ENCODE data around the gene TMEM132A. TPM values are rescaled to one million over a fixed set of nuclear protein-coding genes. Genes with fewer than 3 reads are reported as not detected.

TMEM132A gene
- total RNA-seq, 1 experiment from 2014 or later: 154 TPM

DNA sequence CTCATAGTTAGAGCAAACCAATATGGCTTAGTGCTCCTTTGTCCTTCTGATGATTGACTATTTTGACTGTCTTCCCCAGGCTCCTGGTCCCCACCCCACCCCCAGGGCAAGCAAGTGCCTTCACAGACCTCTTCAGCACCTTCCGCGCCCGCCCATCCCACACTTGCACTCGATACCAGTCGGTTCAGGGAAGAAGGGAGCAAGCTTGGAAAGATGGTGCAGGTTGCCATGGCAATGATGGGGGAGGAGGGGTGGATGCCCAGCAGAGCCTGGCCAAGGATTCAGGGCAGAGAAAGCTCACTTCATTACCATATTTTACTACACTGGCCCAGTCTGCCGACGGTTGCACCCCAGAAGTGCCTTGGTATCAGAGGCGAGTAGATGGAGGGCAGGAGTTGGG, 2.2 kb downstream of the TMEM132A start:
- H3K9me3 ChIP-seq (ENCODE audit: control insufficient read depth, insufficient read depth, low read depth, low read length): no peaks in the 10 kb centered on the region
- ChIA-PET CTCF (interaction anchor here (0.5 kb wide), 1 partner anchor 217 kb away, joined by 3 read pairs; no protein-coding TSS in a partner anchor), POLR2A (interaction anchor here (0.6 kb wide), 1 partner anchor 215 kb away, joined by 3 read pairs; no protein-coding TSS in a partner anchor)
- TF ChIP-seq POLR2AphosphoS5 (IDR thresholded peaks at IDR 0.05; ENCODE audit: low read depth, low read length) (no peak), REST (IDR thresholded peaks at IDR 0.05; ENCODE audit: insufficient read depth in 1 of 2, low read depth in 2 of 2, low read length in 1 of 2) (no peak), TCF7L2 (IDR thresholded peaks at IDR 0.05; ENCODE audit: low read depth, low read length) (no peak), SIN3A (IDR thresholded peaks at IDR 0.05; ENCODE audit: borderline replicate concordance, insufficient read depth, low read depth, low read length) (no peak)
- TF ChIP-seq, protein P1, sequence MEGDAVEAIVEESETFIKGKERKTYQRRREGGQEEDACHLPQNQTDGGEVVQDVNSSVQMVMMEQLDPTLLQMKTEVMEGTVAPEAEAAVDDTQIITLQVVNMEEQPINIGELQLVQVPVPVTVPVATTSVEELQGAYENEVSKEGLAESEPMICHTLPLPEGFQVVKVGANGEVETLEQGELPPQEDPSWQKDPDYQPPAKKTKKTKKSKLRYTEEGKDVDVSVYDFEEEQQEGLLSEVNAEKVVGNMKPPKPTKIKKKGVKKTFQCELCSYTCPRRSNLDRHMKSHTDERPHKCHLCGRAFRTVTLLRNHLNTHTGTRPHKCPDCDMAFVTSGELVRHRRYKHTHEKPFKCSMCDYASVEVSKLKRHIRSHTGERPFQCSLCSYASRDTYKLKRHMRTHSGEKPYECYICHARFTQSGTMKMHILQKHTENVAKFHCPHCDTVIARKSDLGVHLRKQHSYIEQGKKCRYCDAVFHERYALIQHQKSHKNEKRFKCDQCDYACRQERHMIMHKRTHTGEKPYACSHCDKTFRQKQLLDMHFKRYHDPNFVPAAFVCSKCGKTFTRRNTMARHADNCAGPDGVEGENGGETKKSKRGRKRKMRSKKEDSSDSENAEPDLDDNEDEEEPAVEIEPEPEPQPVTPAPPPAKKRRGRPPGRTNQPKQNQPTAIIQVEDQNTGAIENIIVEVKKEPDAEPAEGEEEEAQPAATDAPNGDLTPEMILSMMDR (IDR thresholded peaks at IDR 0.05): no peak
- no peak for DNase-seq (ENCODE audit: low read depth, low spot score)
- no peak for ATAC-seq
- H3K4me3 ChIP-seq (ENCODE audit: low read depth in 2 of 2, low read length in 2 of 2): no peak overlapping the region
- H3K27me3 ChIP-seq (ENCODE audit: control insufficient read depth, insufficient read depth, low read length): no peaks in the 10 kb centered on the region
- no peaks in the 10 kb centered on the region; the same call in 1 of the 2 replicates for H3K36me3 ChIP-seq (ENCODE audit: control insufficient read depth, insufficient read depth, low read length)
- in situ Hi-C loops (cut with HindIII; ENCODE audit: low pct_unique_long_range_greater_than_20kb, low sequenced_read_pairs): no loop called here
- H3K27ac ChIP-seq (ENCODE audit: low read length): no peak overlapping the region
- intact Hi-C loops (cut with micrococcal nuclease; ENCODE audit: unreplicated experiment): no loop called here
- no TSS peak for BruUV-seq (replicated peaks)
- H3K4me1 ChIP-seq (ENCODE audit: control insufficient read depth, insufficient read depth, low read length): peaks cover 18% of the 10 kb centered on the region

GRCh38 chr11:60927061-60927592, 2.9 kb downstream of the TMEM132A start:
- H3K27me3 ChIP-seq (ENCODE audit: control insufficient read depth, insufficient read depth, low read length): no peaks in the 10 kb centered on the region
- no peaks in the 10 kb centered on the region; the same call in 1 of the 2 replicates for H3K36me3 ChIP-seq (ENCODE audit: control insufficient read depth, insufficient read depth, low read length)
- no peaks in the 10 kb centered on the region for H3K9me3 ChIP-seq (ENCODE audit: control insufficient read depth, insufficient read depth, low read depth, low read length)
- TF ChIP-seq POLR2AphosphoS5 (IDR thresholded peaks at IDR 0.05; ENCODE audit: low read depth, low read length) (no peak), TCF7L2 (IDR thresholded peaks at IDR 0.05; ENCODE audit: low read depth, low read length) (no peak)
- no peak overlapping the region for H3K27ac ChIP-seq (ENCODE audit: low read length)
- ChIA-PET CTCF (interaction anchor here (0.5 kb wide), 1 partner anchor 216 kb away, joined by 3 read pairs; no protein-coding TSS in a partner anchor), POLR2A (interaction anchor here (0.6 kb wide), 1 partner anchor 214 kb away, joined by 3 read pairs; no protein-coding TSS in a partner anchor)
- DNase-seq (ENCODE audit: low read depth, low spot score): no peak
- no peak overlapping the region for H3K4me3 ChIP-seq (ENCODE audit: low read depth in 2 of 2, low read length in 2 of 2)
- no TSS peak for BruUV-seq (replicated peaks)
- no peak for ATAC-seq
- in situ Hi-C loops (cut with HindIII; ENCODE audit: low pct_unique_long_range_greater_than_20kb, low sequenced_read_pairs) (no loop called here), intact Hi-C loops (cut with micrococcal nuclease; ENCODE audit: unreplicated experiment) (no loop called here)
- peaks cover 18% of the 10 kb centered on the region for H3K4me1 ChIP-seq (ENCODE audit: control insufficient read depth, insufficient read depth, low read length)

- H3K9me3 ChIP-seq (ENCODE audit: control insufficient read depth, insufficient read depth, low read depth, low read length): no peaks in the 10 kb centered on the region
- no peaks in the 10 kb centered on the region; the same call in 1 of the 2 replicates for H3K36me3 ChIP-seq (ENCODE audit: control insufficient read depth, insufficient read depth, low read length)
- CTCF ChIA-PET: no interaction called here
- intact Hi-C loops (cut with micrococcal nuclease; ENCODE audit: unreplicated experiment): no loop called here
- in situ Hi-C loops (cut with HindIII; ENCODE audit: low pct_unique_long_range_greater_than_20kb, low sequenced_read_pairs): no loop called here
- TF ChIP-seq, protein P1 (IDR thresholded peaks at IDR 0.05): no peak
- TF ChIP-seq POLR2AphosphoS5 (IDR thresholded peaks at IDR 0.05; ENCODE audit: low read depth, low read length) (no peak), SIN3A (IDR thresholded peaks at IDR 0.05; ENCODE audit: borderline replicate concordance, insufficient read depth, low read depth, low read length) (no peak), REST (IDR thresholded peaks at IDR 0.05; ENCODE audit: insufficient read depth in 1 of 2, low read depth in 2 of 2, low read length in 1 of 2) (no peak), TCF7L2 (IDR thresholded peaks at IDR 0.05; ENCODE audit: low read depth, low read length) (no peak)
- H3K4me1 ChIP-seq (ENCODE audit: control insufficient read depth, insufficient read depth, low read length): peaks cover 18% of the 10 kb centered on the region
- H3K4me3 ChIP-seq (ENCODE audit: low read depth in 2 of 2, low read length in 2 of 2): no peak overlapping the region
- H3K27me3 ChIP-seq (ENCODE audit: control insufficient read depth, insufficient read depth, low read length): no peaks in the 10 kb centered on the region
- BruUV-seq (replicated peaks): no TSS peak
- ATAC-seq (no peak), DNase-seq (ENCODE audit: low read depth, low spot score) (no peak)
- H3K27ac ChIP-seq (ENCODE audit: low read length): no peak overlapping the region
- POLR2A ChIA-PET: no interaction called here
Measured at GRCh38 chr11:60927600-60927999, 3.3 kb downstream of the TMEM132A start.

Measured in Panc1 (cell line).